CD4-positive, alpha-beta T cell treated with Interleukin-6 at 100 ng/mL for 8 hours (primary cell): ENCODE measurements around the gene GPR183.
"Not testable (repeated sequence)": the region's sequence is repeated elsewhere in the genome, so short reads cannot be mapped to it uniquely, and the experiment has no call there.

Source experiments
- DNase-seq: peaks from one replicate; pipeline ENCODE4 v3.0.0-alpha.2; 2020; ENCODE audit warnings: mixed read lengths, low spot score

Gene GPR183

GRCh38 chr13:99270518-99270917 is 36.7 kb downstream of the GPR183 start:
- no peak for DNase-seq

- DNase-seq: peak; percentile 72
Observed at GRCh38 chr13:99269627-99270241, 37.5 kb downstream of the GPR183 start.

- no peak for DNase-seq
Observed at GRCh38 chr13:99268822-99269221, 38.4 kb downstream of the GPR183 start.

DNA sequence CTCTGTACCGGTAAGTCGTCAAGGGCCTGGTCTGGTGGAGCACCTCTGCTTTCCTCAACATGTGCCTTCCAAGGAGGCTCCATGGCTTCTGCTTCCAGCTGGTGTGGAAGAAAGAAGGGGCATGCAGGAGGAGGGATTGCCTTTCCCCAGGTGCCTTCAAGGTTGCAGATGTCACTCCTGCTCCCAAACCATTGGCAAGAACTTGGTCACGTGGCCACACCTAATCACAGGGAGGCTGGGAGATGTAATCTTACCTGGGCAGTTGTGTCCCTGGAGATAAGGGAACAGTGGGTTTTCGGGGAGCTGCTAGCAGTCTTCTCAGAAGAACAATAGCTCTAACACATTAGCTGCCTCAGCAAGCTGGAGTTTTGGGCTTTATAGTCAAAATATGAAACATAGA is 39.3 kb downstream of the GPR183 start:
- DNase-seq: no peak

- DNase-seq: no peak
Observed at GRCh38 chr13:99266827-99267226, 40.4 kb downstream of the GPR183 start.

- peak; percentile 60 for DNase-seq
Observed at GRCh38 chr13:99265821-99266426, 41.3 kb downstream of the GPR183 start.

DNA sequence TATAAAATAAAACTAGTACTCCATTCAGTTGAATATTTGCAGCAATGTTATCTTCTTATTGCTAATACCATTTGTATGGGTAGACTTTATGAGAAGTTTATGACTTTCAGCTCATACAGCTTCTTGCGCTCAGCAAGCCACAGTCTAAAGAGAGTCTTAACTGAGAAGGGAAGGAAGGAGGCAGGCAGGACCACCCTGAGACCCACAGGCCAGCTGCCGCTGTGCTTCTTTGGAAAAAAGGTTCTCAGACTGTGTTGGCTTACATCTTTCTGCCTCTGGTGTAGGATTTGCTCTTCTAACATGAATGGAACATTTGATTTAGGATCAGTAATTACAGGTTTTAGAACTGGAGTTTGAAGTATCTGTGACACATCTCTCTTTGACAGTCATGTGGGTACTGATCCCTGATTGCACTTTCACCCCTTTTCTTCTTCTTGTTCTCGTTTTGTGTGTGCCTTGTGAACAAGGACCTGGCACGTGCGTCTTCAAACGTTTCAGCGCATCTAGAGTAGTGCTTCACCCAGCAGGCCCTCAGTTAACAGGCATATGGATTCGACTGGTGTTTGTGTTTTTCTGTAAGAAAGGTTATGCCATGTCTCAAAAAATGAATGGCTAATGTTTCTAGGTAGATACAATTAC is 41.9 kb downstream of the GPR183 start:
- no peak for DNase-seq

GRCh38 chr13:99264051-99264450 is 43.1 kb downstream of the GPR183 start:
- DNase-seq: no peak

GRCh38 chr13:99263126-99263785 is 43.9 kb downstream of the GPR183 start:
- no peak for DNase-seq

DNA sequence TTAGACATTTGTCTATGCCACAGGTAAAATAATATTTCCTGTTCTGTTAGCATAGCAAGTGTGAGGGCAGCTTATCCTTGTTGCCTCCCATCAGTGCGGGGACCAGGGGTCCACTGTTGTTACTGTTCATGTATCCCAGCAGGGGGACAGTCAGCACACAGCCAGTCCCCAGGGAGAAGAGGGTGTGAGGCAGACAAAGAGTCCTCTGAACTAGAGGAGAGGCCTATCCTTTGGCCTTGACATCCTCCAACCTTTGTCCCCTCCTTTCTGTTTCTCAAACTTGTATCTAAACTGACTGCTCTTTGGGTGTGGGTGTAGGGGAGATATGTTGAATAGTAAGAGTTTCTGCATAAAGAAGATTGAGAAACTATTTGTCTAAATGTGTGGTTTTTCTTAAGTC is 46.1 kb downstream of the GPR183 start:
- no peak for DNase-seq

DNA sequence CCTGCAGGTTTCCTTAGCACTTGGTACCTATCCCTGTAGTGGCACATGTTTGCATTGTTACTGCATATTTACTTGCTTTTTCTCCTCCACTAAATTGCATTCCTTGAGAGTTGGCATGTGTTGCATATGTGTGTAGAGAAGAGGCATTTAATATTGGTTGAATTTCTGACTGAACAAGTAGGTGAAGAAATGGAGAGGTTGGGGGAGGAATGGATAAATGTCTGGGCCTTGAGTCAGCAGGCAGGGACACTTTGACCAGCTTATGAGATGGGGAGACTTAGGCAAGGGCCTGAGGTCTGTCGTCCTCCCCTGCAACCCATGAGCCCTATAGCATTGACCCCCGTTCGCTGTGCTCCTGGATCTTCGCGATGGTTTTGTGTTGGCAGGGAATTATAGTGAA is 47.0 kb downstream of the GPR183 start:
- DNase-seq: no peak

DNA sequence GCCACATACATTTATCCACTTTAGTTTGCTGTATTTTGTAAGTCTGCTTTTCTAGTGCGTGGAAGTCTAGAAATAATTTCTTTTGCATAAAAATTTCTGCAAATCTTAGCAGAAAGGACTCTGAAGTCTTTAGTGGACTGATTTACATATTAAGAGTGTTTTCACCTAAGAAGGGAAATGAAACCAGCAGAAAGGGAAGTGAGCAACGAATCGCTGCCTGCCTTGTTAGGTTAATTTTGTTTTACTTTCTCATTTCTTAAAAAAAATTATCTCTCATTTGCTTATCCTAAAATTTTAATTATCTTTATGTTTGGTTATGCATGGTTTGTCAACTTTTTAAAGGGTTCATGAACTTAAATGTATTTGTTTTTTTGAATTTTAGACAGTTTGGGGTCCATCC is 48.3 kb downstream of the GPR183 start:
- peak; percentile 52 for DNase-seq

DNA sequence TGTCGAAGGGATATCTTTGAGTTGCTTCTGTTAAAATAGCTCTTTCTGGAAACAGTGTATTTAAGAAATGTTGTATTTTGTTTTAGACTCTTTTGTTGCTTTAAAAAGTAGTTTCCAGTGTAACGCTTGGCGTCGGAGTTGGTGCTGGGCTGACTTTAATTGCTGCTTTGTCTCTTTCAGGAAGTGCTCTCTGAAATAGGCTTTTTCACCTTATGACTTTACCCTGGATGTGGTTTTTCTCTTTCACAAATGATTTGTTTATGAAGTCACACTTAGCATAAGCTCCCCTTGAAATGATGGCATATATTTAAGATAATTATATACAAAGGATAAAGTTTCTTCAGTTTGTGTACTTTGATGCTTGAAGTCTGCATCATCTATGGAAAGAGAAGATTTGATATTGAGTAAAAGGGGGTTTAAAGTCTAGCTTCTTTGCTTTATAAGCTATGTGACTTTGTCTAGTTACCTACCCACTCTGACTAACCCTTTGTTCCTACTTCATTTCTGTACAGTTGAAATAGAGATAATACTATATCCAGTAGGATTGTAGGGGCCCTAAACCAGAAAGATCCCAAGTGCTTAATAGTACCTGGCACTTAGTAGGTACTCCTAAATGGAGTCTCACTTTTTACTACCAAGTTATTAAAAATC is 48.9 kb downstream of the GPR183 start, which contains the start of gene GPR18:
Gene GPR18 (minus strand): TSS at position 170 of the 651 bp plus-strand sequence. CDS start 2,507 bp downstream, outside the sequence.
- DNase-seq: peak; percentile 64

DNA sequence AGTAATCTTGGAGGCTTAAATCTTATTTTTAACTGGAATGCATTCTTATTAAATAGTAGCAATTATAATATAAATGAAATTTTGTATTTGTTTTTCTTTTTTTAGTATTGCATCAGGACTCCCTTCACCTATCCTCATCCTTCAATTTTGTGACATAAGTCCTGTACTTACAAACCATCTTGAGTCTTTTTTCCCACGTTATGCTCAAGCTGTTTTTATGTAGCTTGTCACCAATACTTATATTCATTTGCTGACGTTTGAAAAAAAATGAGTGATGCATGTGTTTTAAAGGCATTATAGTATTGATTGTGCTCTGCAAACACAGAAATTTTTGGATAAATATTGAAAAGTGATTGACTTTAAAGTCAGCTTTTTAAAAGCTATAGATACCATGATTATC is 49.9 kb downstream of the GPR183 start:
- no peak for DNase-seq

- no peak for DNase-seq
Observed at GRCh38 chr13:99256709-99257108, 50.5 kb downstream of the GPR183 start.

DNA sequence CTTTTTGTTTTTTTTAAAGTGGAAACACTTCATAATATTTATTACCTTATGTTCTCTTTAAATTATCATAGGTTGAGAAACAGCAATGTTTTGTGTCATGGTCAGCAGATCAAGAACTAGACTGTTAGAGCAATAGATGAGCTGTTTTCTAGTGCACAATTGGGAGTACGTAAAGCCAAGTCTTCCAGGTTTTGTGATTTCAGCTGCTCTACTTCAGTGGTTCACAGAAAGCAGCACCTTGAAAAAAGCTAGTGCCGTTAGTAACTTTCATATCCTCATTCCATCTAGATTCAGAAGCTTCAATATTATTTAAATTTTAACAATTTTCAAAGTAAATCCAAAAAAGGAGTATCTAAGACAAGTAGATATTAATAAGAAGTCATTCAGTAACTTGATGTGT is 50.9 kb downstream of the GPR183 start:
- DNase-seq: no peak

- DNase-seq: no peak
Observed at GRCh38 chr13:99255271-99255670, 51.9 kb downstream of the GPR183 start.

GRCh38 chr13:99254830-99255229 is 52.4 kb downstream of the GPR183 start:
- DNase-seq: no peak

DNA sequence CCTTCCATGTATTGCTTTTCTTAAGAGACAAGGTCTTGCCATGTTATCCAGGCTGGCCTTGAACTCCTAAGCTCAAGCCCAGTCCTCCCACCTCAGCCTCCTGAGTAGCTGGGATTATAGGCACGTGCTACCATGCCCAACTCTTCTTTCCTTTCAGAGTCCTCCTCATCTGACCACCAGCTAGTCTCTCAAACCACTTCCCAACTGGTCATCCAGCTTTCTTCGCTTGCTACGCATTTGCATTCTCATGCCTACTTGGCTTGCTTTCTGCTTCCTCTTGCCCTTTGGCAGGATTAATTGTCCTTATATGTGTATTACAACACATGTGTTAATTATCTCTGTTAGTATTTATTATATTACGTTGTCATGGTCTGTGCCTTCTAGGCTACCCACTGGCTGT is 55.3 kb downstream of the GPR183 start:
- no peak for DNase-seq

- no peak for DNase-seq
Observed at GRCh38 chr13:99250982-99251825, 56.0 kb downstream of the GPR183 start.

DNA sequence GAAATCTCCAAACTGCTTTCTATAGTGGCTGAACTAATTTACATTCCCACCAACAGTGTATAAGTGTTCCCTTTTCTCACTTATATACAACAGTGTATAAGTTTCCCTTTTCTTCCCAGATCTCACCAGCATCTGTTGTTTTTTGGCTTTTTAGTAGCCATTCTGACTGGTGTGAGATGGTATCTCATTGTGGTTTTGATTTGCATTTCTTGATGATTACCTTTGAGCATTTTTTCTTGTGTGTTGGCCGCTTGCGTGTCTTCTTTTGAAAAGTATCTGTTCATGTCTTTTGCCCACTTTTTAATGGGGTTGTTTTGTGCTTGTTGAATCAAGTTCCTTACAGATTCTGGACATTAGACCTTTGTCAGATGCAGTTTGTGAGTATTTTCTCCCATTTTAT is 57.6 kb downstream of the GPR183 start:
- DNase-seq: not testable (repeated sequence)
